PC-9 (cell line): ENCODE results near the gene ZNF674. TPM values are rescaled to one million over a fixed set of nuclear protein-coding genes. Genes with fewer than 3 reads are reported as not detected.
"Not testable (repeated sequence)": the region's sequence is repeated elsewhere in the genome, so short reads cannot be mapped to it uniquely, and the experiment has no call there.

ENCODE experiments used
- BruUV-seq: library from RNA; stranded (reverse); fragments of 400-500 nt; replicated peaks from 2 replicates; lab custom pipeline; 2021; lab: Mats Ljungman, UMichigan
- CTCF ChIA-PET: fragments of 300-600 bp; sonication (Branson Sonifier 250); formaldehyde crosslinking; loops from one replicate; lab custom pipeline; 2022; ENCODE audit warnings: antibody characterized with exemption; lab: Charles Lee
- POLR2A ChIA-PET: fragments of 300-600 bp; sonication (Branson Sonifier 250); formaldehyde crosslinking; loops from one replicate; lab custom pipeline; 2022; ENCODE audit warnings: antibody characterized with exemption; ENCODE audit not compliant: unreplicated experiment; lab: Charles Lee
- DNase-seq, 2 experiments: peaks; one replicate each; pipeline versions ENCODE4 v3.0.0 to v3.0.0-alpha.2; 2015 to 2022; ENCODE audit warnings: mixed read lengths in 1 of 2
- H2AFZ ChIP-seq: fragments of 200-600 bp; sonication (generic); 2 replicates; pipeline ENCODE4 v1.8.1; 2017; ENCODE audit warnings: antibody characterized with exemption
- H3F3A ChIP-seq: fragments of 200-600 bp; sonication (generic); 2 replicates; pipeline ENCODE4 v1.8.1; 2017; ENCODE audit warnings: antibody characterized with exemption, mild to moderate bottlenecking, low read depth; ENCODE audit not compliant: insufficient read depth
- H3K27ac ChIP-seq: fragments of 200-600 bp; sonication (generic); 2 replicates; pipeline ENCODE4 v1.6.1; 2016; ENCODE audit warnings: mixed run types
- H3K27me3 ChIP-seq: fragments of 200-600 bp; sonication (generic); 2 replicates; pipeline ENCODE4 v1.6.1; 2016; ENCODE audit warnings: low read depth, mixed run types; ENCODE audit not compliant: insufficient read depth
- H3K36me3 ChIP-seq: fragments of 200-600 bp; sonication (generic); 2 replicates; pipeline ENCODE4 v1.6.1; 2016; ENCODE audit warnings: low read depth, mixed run types
- H3K4me1 ChIP-seq: fragments of 200-600 bp; sonication (generic); replicated peaks from 2 replicates; pipeline ENCODE4 v1.6.1; 2016; ENCODE audit warnings: mixed run types; ENCODE audit not compliant: insufficient read depth
- H3K4me2 ChIP-seq: fragments of 200-600 bp; sonication (generic); 2 replicates; pipeline ENCODE4 v1.6.1; 2017; ENCODE audit warnings: mixed run types
- H3K4me3 ChIP-seq: fragments of 200-600 bp; sonication (generic); 2 replicates; pipeline ENCODE4 v1.6.1; 2016; ENCODE audit warnings: mixed run types
- H3K79me2 ChIP-seq: fragments of 200-600 bp; sonication (generic); 2 replicates; pipeline ENCODE4 v1.6.1; 2017; ENCODE audit warnings: low read depth, mixed run types
- H3K9me2 ChIP-seq: fragments of 200-600 bp; sonication (generic); 2 replicates; pipeline ENCODE4 v1.8.1; 2017; ENCODE audit warnings: mild to moderate bottlenecking; ENCODE audit not compliant: insufficient read depth
- H3K9me3 ChIP-seq: fragments of 200-600 bp; sonication (generic); 2 replicates; pipeline ENCODE4 v1.8.1; 2016; ENCODE audit warnings: low read depth; ENCODE audit not compliant: insufficient read depth
- H4K20me1 ChIP-seq: fragments of 200-600 bp; sonication (generic); 2 replicates; pipeline ENCODE4 v1.8.1; 2017; ENCODE audit not compliant: insufficient read depth
- EZH2 ChIP-seq: fragments of 200-600 bp; sonication (generic); IDR thresholded peaks from 2 replicates; pipeline ENCODE4 v1.8.0; 2017; ENCODE audit warnings: antibody characterized with exemption, low read depth
- intact Hi-C: fragments of 100-400 bp; cut with micrococcal nuclease; formaldehyde crosslinking; loops from one replicate; pipeline ENCODE4 v1.10.0; 2022; ENCODE audit not compliant: unreplicated experiment
- total RNA-seq: library from RNA; stranded (reverse); gene quantifications from 2 replicates; pipeline ENCODE4 v1.2.3, GENCODE V29; 2021
- TF ChIP-seq, protein P1 (sequence below): fragments of 200-600 bp; sonication (generic); conservative IDR thresholded peaks from 2 replicates; pipeline ENCODE4 v1.6.1; 2017; ENCODE audit warnings: mixed run types, antibody characterized with exemption, mild to moderate bottlenecking, moderate library complexity

Gene ZNF674
- total RNA-seq, 1 experiment from 2014 or later = 3.9 TPM

DNA sequence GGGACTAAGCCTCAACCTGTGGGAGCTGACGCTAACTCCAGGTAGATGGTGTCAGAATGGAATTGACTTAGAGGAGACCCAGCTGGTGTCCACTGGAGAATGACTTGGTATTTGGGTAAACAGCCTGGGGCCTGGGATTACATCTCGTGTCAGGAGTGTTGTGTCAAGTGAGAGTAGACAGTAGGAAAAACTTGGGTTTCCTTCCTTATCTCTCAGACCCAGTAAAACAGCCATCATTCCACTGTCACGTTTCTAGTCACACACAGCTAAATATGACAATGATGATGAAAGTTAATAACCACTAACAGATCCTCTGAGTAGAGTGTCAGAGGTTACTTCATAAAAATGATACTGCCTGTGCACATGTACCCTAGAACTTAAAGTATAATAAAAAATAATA, 13.8 kb downstream of the ZNF674 start:
- Histone ChIP-seq H3K4me1 (no peaks in the 10 kb centered on the region), H3F3A (no peaks in the 10 kb centered on the region), H3K36me3 (no peaks in the 10 kb centered on the region), H2AFZ (no peak overlapping the region), H3K79me2 (no peaks in the 10 kb centered on the region), H3K9me2 (no peaks in the 10 kb centered on the region), H3K4me2 (no peak overlapping the region), H3K4me3 (no peak overlapping the region), H3K9me3 (no peaks in the 10 kb centered on the region), H4K20me1 (no peaks in the 10 kb centered on the region), H3K27me3 (no peaks in the 10 kb centered on the region), H3K27ac (no peak overlapping the region)
- BruUV-seq = no TSS peak
- POLR2A ChIA-PET = no interaction called here
- CTCF ChIA-PET = no interaction called here
- intact Hi-C loops = no loop called here
- no peak for DNase-seq
- TF ChIP-seq, protein P1, sequence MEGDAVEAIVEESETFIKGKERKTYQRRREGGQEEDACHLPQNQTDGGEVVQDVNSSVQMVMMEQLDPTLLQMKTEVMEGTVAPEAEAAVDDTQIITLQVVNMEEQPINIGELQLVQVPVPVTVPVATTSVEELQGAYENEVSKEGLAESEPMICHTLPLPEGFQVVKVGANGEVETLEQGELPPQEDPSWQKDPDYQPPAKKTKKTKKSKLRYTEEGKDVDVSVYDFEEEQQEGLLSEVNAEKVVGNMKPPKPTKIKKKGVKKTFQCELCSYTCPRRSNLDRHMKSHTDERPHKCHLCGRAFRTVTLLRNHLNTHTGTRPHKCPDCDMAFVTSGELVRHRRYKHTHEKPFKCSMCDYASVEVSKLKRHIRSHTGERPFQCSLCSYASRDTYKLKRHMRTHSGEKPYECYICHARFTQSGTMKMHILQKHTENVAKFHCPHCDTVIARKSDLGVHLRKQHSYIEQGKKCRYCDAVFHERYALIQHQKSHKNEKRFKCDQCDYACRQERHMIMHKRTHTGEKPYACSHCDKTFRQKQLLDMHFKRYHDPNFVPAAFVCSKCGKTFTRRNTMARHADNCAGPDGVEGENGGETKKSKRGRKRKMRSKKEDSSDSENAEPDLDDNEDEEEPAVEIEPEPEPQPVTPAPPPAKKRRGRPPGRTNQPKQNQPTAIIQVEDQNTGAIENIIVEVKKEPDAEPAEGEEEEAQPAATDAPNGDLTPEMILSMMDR = no peak
- no peak for TF ChIP-seq EZH2

DNA sequence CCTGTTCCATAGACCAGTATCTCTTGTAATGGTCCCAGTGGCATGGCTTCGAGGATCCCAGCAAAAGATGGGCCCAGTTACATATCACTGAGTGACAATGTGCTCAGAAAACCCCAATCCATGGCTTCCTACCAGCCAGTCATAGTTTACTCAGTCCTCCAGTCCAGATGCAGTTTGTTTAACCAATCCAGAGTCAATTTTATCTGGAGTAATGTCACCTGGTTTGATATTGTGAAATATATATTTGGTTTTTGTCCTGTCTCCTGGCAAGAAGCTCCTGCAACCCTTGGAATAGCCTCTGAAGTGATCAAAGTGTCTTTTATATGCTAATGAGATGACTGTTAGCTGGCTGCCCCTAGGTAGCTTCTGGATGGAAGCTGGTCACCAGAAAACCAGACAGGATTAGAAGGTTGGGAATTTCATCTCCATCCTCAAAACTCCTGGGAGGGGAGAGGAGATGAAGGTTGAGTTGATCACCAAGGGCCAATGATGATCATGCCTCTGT, 14.8 kb downstream of the ZNF674 start:
- H3K4me1 ChIP-seq, H4K20me1 ChIP-seq, DNase-seq, H2AFZ ChIP-seq, POLR2A ChIA-PET, H3K4me2 ChIP-seq, H3K27ac ChIP-seq, H3K4me3 ChIP-seq, BruUV-seq, H3K27me3 ChIP-seq, H3F3A ChIP-seq, CTCF ChIA-PET, H3K9me3 ChIP-seq, intact Hi-C loops, H3K36me3 ChIP-seq, H3K79me2 ChIP-seq, H3K9me2 ChIP-seq: not testable (repeated sequence)

DNA sequence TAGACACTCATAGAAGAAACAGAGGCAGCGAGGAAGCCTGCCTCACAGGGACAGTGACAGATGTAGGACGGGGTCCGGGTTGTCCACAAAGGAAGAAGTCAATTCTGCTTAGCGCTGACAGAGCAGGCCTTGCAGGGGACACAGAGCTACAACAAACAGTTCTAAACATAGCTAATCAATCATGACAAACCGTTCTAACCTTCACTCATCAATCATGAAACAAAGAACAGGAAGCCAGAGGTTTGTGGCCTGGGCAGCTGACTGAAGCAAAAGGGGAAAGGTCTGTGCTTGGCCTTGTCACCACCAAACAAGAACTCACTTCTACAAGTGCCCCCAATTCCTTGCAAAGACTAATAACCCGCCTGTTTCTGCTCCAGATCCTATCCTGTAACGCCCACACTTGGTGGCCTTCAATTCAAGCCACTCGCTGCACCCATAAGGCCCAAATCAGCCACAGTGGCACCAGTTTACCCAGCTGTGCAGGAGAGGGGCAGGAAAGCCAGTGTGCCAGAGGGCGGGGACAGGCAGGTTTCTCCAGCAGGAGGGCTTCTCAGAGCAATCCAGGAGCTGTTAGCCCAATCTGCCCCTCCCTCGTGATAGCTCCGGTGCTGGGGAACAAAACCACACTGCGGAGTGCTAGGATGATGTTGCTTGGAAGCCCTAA, 15.3 kb downstream of the ZNF674 start:
- H3K4me3 ChIP-seq, H3K27me3 ChIP-seq, H3F3A ChIP-seq, H2AFZ ChIP-seq, intact Hi-C loops, POLR2A ChIA-PET, H3K9me2 ChIP-seq, H3K4me1 ChIP-seq, H3K27ac ChIP-seq, H3K9me3 ChIP-seq, BruUV-seq, H4K20me1 ChIP-seq, CTCF ChIA-PET, H3K79me2 ChIP-seq, H3K36me3 ChIP-seq, DNase-seq, H3K4me2 ChIP-seq: not testable (repeated sequence)

DNA sequence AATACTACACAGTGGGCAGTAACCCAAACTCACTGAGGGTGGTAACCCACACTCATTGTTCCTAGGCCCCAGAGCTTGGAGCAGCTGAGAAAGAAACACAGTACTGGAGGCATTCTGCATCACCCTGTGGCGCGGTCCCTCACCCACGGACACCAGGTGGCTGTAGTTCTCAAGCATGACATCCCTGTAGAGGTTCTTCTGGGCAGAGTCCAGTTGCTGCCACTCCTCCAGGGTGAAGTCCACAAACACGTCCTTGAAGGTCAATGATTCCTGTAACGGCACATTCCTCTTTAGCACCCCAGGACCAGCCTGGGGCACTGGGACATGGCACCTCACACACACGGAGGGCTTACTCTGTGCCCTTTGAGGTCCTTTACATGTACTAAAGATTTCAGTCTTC, 16.6 kb downstream of the ZNF674 start:
- H3K4me2 ChIP-seq, CTCF ChIA-PET, intact Hi-C loops: not testable (repeated sequence)

More for the DNA sequence above, 16.6 kb downstream of the ZNF674 start:
- H3K4me1 ChIP-seq, H3K4me3 ChIP-seq, H3K27me3 ChIP-seq, BruUV-seq, H3K36me3 ChIP-seq, H3K9me3 ChIP-seq, H3K9me2 ChIP-seq, H3K79me2 ChIP-seq, H2AFZ ChIP-seq, H3F3A ChIP-seq, H3K27ac ChIP-seq, H4K20me1 ChIP-seq, DNase-seq, POLR2A ChIA-PET: not testable (repeated sequence)
